OCI-LY7 (cell line): Measurements from ENCODE around the gene TNNT1. TPM values are rescaled to one million over a fixed set of nuclear protein-coding genes. Genes with fewer than 3 reads are reported as not detected.

Source experiments
- BruUV-seq: library from RNA; stranded (reverse); fragments of 400-500 nt; replicated peaks from 2 replicates; lab custom pipeline; 2021; lab: Mats Ljungman, UMichigan
- CTCF ChIA-PET: fragments of 300-600 bp; sonication (Branson Sonifier 250); formaldehyde crosslinking; loops from one replicate; lab custom pipeline; 2022; ENCODE audit warnings: antibody characterized with exemption; ENCODE audit not compliant: unreplicated experiment; lab: Charles Lee
- POLR2A ChIA-PET: fragments of 300-600 bp; sonication (Branson Sonifier 250); formaldehyde crosslinking; loops from one replicate; lab custom pipeline; 2022; ENCODE audit warnings: antibody characterized with exemption; lab: Charles Lee
- DNase-seq: peaks from one replicate; pipeline ENCODE4 v3.0.0-alpha.2; 2015; ENCODE audit warnings: low spot score
- H2AFZ ChIP-seq: fragments of 200-600 bp; sonication (generic), shearing (Covaris generic); 2 replicates; pipeline ENCODE4 v1.6.1; 2014; ENCODE audit warnings: mild to moderate bottlenecking, antibody characterized with exemption, low read length, moderate library complexity
- H3K27ac ChIP-seq: fragments of 200-600 bp; sonication (generic); 2 replicates; pipeline ENCODE4 v1.5.1; 2014; ENCODE audit warnings: mixed run types, low read depth, mild to moderate bottlenecking, moderate library complexity, low read length, inconsistent platforms; ENCODE audit not compliant: poor library complexity, severe bottlenecking
- H3K36me3 ChIP-seq: fragments of 200-600 bp; sonication (generic); 2 replicates; pipeline ENCODE4 v1.6.1; 2014; ENCODE audit warnings: mild to moderate bottlenecking, antibody characterized with exemption, low read length, moderate library complexity, mixed read lengths; ENCODE audit not compliant: insufficient read depth
- H3K4me1 ChIP-seq: fragments of 200-600 bp; sonication (generic); 2 replicates; pipeline ENCODE4 v1.5.1; 2014; ENCODE audit warnings: mild to moderate bottlenecking, low read length; ENCODE audit not compliant: insufficient read depth, poor library complexity, severe bottlenecking
- H3K4me2 ChIP-seq: fragments of 200-600 bp; sonication (generic); 2 replicates; pipeline ENCODE4 v1.6.1; 2014; ENCODE audit warnings: mild to moderate bottlenecking, low read length
- H3K4me3 ChIP-seq: fragments of 200-600 bp; sonication (generic); 2 replicates; pipeline ENCODE4 v1.5.1; 2014; ENCODE audit warnings: mild to moderate bottlenecking, low read depth, low read length; ENCODE audit not compliant: poor library complexity, severe bottlenecking
- H3K79me2 ChIP-seq: fragments of 200-600 bp; sonication (generic); 2 replicates; pipeline ENCODE4 v1.6.1; 2016; ENCODE audit warnings: low read depth, mild to moderate bottlenecking, low read length, moderate library complexity, mixed read lengths; ENCODE audit not compliant: insufficient read depth
- H3K9me2 ChIP-seq: fragments of 200-600 bp; sonication (generic); 2 replicates; pipeline ENCODE4 v1.6.1; 2016; ENCODE audit warnings: mild to moderate bottlenecking, low read length, mixed read lengths; ENCODE audit not compliant: insufficient read depth
- H3K9me3 ChIP-seq: fragments of 200-600 bp; sonication (generic); 2 replicates; pipeline ENCODE4 v1.6.1; 2014; ENCODE audit warnings: mild to moderate bottlenecking, mixed run types, low read length, mixed read lengths
- H4K20me1 ChIP-seq: fragments of 200-600 bp; sonication (generic); 2 replicates; pipeline ENCODE4 v1.6.1; 2014; ENCODE audit warnings: mild to moderate bottlenecking, antibody characterized with exemption, low read length, moderate library complexity, mixed read lengths; ENCODE audit not compliant: insufficient read depth
- EZH2phosphoT487 ChIP-seq: fragments of 200-600 bp; sonication (generic); IDR thresholded peaks from 2 replicates; pipeline ENCODE4 v1.6.1; 2018; ENCODE audit warnings: low read depth, borderline replicate concordance, mild to moderate bottlenecking, mixed run types, antibody characterized with exemption, low read length, moderate library complexity, mixed read lengths
- intact Hi-C: fragments of 100-400 bp; cut with micrococcal nuclease; formaldehyde crosslinking; loops from one replicate; pipeline ENCODE4 v1.10.0; 2022; ENCODE audit not compliant: unreplicated experiment
- total RNA-seq, 2 experiments: library from RNA; depleted of rRNA in 1 of 2; stranded (reverse); fragments of >200 nt in 1 of 2; shearing (Covaris generic) in 1 of 2; gene quantifications; 2 replicates each; pipeline ENCODE4 v1.2.3, GENCODE V29; 2014 to 2022
- TF ChIP-seq, protein P1 (sequence below): fragments of 200-600 bp; sonication (generic); conservative IDR thresholded peaks from 2 replicates; pipeline ENCODE4 v1.5.1; 2014; ENCODE audit warnings: mild to moderate bottlenecking, antibody characterized with exemption, low read length, moderate library complexity, mixed read lengths

TNNT1 gene
- total RNA-seq, 2 experiments from 2014 or later: 11.2 to 21.9 TPM

GRCh38 chr19:55169136-55169535 lies 20.1 kb upstream of the TNNT1 start:
- no peak for TF ChIP-seq EZH2phosphoT487
- TF ChIP-seq, protein P1, sequence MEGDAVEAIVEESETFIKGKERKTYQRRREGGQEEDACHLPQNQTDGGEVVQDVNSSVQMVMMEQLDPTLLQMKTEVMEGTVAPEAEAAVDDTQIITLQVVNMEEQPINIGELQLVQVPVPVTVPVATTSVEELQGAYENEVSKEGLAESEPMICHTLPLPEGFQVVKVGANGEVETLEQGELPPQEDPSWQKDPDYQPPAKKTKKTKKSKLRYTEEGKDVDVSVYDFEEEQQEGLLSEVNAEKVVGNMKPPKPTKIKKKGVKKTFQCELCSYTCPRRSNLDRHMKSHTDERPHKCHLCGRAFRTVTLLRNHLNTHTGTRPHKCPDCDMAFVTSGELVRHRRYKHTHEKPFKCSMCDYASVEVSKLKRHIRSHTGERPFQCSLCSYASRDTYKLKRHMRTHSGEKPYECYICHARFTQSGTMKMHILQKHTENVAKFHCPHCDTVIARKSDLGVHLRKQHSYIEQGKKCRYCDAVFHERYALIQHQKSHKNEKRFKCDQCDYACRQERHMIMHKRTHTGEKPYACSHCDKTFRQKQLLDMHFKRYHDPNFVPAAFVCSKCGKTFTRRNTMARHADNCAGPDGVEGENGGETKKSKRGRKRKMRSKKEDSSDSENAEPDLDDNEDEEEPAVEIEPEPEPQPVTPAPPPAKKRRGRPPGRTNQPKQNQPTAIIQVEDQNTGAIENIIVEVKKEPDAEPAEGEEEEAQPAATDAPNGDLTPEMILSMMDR: no peak
- POLR2A ChIA-PET: no interaction called here
- Histone ChIP-seq H4K20me1 (no peaks in the 10 kb centered on the region), H3K4me1 (peaks cover 19% of the 10 kb centered on the region), H3K36me3 (no peaks in the 10 kb centered on the region), H3K4me2 (no peak overlapping the region), H2AFZ (no peak overlapping the region), H3K9me2 (no peaks in the 10 kb centered on the region), H3K9me3 (no peaks in the 10 kb centered on the region), H3K27ac (no peak overlapping the region), H3K79me2 (no peaks in the 10 kb centered on the region), H3K4me3 (no peak overlapping the region)
- BruUV-seq: no TSS peak
- DNase-seq: no peak
- CTCF ChIA-PET: no interaction called here
- intact Hi-C loops: no loop called here

GRCh38 chr19:55166530-55167268 lies 17.7 kb upstream of the TNNT1 start, which contains the start of gene DNAAF3:
DNAAF3 (minus strand) TSS chr19:55166613; CDS start chr19:55166413, 200 bp downstream.
- peak within 1 kb of the TSS; percentile 55 for H3K4me2 ChIP-seq
- peaks cover 7% of the 10 kb centered on the region for H3K4me1 ChIP-seq
- H2AFZ ChIP-seq: peak within 1 kb of the TSS; percentile 32; the same call in 1 of the 2 replicates
- no peaks in the 10 kb centered on the region for H3K79me2 ChIP-seq
- CTCF ChIA-PET: interaction anchor here (0.5 kb wide), 1 partner anchor 104 kb away, joined by 3 read pairs; the partner anchor contains the start of gene RDH13
- H3K4me3 ChIP-seq: peak within 1 kb of the TSS; percentile 47
- DNase-seq: peak; percentile 96
- POLR2A ChIA-PET: interaction anchor here (0.5 kb wide), 1 partner anchor 10 kb away, joined by 4 read pairs; no protein-coding TSS in a partner anchor
- no peaks in the 10 kb centered on the region for H3K9me3 ChIP-seq
- intact Hi-C loops: loop anchor here (2.0 kb wide), 1 partner anchor 86 kb away; no protein-coding TSS in a partner anchor
- no peak for TF ChIP-seq EZH2phosphoT487
- TF ChIP-seq, protein P1: no peak
- H3K27ac ChIP-seq: no peak within 1 kb of the TSS
- no TSS peak for BruUV-seq
- no peaks in the 10 kb centered on the region for H4K20me1 ChIP-seq
- H3K9me2 ChIP-seq: no peaks in the 10 kb centered on the region
- no peaks in the 10 kb centered on the region for H3K36me3 ChIP-seq
